ENCODE results near the gene CTR9.

The CTR9 gene

GRCh38 chr11:10750838-10751580, at the start of gene CTR9:
Gene CTR9 (plus strand): TSS chr11:10751246. CDS start chr11:10751413, 167 bp downstream.
- intact Hi-C loops (cut with DNase I): loop anchor here (10.0 kb wide), 1 partner anchor 54 kb away; the partner anchor contains the start of gene EIF4G2
- peak; percentile 87 to 98 (median 95) for DNase-seq

DNA sequence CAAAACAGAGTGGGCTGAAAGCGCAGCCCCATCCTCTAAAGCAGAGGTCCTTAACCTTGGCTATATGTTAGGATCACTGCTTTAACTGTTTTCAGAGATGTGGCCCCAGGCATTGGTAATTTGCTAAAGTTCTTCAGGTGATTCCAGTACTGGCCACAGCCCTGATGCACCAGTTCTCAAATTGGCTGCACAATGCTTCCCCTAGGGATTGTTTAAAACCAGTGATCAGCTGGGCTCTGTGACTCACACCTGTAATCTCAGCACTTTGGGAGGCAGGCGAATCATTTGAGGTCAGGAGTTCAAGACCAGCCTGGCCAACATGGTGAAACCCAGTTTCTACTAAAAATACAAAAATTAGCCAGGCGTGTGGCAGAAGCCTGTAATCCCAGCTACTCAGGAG, 49.1 kb upstream of the CTR9 start:
- intact Hi-C loops (cut with DNase I): no loop called here
- DNase-seq: no peak

DNA sequence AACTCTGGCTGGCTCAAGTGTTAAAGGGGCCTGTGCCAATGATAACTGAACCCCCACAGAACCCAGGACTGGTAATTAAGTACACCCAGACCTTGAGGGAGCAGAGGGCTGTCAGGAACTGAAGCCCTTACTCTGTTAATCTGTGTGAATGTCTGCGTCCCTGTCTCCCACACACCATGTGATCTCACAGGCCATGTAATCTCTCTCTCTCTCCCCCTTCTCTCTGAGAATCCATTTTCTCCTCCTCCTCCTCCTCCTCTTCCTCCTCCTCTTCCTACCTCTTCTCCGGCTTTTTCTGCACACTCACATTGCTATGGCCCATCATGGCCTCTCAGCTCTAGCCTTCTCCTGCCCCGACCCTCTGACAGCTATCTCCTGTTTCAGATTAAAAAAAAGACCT, 42.9 kb upstream of the CTR9 start:
- intact Hi-C loops (cut with DNase I): no loop called here
- DNase-seq: no peak

DNA sequence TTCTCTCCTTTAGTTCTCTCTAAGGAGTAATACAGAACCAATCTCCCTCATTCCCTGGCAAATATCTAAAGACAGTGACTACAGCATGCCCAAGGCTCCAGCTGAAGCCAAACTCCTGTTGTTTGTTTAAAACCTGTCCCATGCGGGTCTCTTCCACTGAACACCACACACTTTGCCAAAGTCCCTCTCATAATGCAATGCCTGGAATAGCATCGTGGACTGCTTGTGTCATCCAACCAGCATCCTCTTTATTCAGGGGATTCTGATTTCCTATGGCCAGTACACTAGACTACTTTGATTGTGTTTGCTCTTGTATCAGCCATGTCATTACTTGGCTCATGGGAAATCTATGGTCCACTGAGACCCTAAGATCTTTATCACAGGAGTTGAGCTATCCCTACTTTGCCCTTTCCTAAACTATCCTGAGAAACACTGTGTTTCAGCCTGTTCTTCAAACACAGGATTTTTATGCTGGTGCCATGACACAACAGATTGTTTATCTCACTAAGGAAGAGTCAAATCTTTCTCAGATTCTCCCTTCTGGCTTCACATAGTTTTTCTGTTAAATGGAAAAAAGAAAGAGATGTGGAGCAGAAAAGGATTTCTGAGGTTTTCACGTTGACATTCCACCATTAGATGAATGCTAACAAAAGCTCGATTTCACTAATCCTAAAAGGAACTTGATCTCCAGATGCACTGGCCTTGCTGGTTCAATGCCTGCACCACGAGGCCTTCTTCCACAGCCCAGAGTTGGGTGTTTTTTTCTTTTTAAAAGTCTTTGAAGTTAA, 41.6 kb upstream of the CTR9 start:
- intact Hi-C loops (cut with DNase I): no loop called here

DNA sequence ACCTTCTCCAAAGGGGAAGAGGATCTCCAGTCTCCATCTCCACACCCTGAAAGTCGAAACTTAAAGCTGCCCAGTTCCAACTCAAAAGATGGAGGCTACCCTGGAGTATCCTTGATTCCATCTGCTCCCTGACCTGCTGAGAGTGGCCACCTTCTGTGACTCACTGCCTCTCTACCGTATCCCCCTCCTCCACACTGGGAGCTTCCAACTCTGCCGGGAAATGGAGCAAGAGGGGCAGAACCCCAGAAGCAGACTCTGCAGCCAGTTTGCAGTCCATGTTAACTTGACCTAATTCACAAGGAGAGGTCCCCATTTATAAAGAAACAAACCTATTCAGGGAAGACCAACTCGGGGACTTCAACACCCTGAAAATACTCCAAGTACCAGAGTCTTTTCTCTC, 35.5 kb upstream of the CTR9 start:
- intact Hi-C loops (cut with DNase I): no loop called here
- DNase-seq: peak in 26 of 42 donors; percentile 5 to 78 (median 38)

More for the DNA sequence above, 41.6 kb upstream of the CTR9 start:
- no peak for DNase-seq

- DNase-seq: no peak
- intact Hi-C loops (cut with DNase I): no loop called here
Observed at GRCh38 chr11:10716122-10716521, 34.9 kb upstream of the CTR9 start.

DNA sequence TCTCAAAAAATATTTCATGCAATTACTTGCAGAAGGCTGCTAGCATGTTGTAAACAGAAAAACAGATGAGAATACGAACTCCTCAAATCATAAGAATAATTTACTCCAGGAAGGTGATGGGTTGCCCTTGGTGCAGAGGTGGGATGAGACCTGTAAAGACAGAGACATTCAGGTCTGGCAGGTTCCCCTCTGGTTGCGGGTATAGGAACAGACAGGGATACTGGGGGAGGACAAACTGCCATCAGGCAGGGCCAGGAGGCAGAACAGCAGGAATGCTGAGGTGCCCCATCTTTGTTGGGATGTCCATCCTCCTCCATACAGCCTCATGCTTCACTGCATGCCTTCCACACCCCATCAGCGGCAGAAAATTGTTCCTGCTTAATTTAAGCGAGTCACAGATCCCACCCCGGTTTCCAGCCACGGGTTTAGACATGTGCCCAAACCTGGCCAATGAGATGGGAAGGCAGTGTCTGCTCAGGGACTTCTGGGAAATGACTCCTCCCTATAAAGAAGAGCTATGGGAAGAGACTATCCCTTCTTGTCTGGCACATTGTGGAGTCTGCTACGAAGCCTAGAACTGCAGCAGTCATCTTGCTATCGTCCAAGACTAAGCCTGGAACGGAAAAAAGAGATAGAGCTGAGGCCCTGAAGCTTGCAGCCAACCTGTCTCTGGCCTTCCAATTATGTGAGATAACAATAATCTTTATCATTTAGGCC, 34.3 kb upstream of the CTR9 start:
- intact Hi-C loops (cut with DNase I): no loop called here

GRCh38 chr11:10719616-10720015, 31.4 kb upstream of the CTR9 start:
- no peak for DNase-seq
- intact Hi-C loops (cut with DNase I): no loop called here

More for the DNA sequence above, 34.3 kb upstream of the CTR9 start:
- DNase-seq: no peak

- DNase-seq: no peak
- intact Hi-C loops (cut with DNase I): no loop called here
Observed at GRCh38 chr11:10720881-10721376, 30.1 kb upstream of the CTR9 start.

GRCh38 chr11:10722307-10722706, 28.7 kb upstream of the CTR9 start:
- no peak for DNase-seq
- intact Hi-C loops (cut with DNase I): no loop called here

DNA sequence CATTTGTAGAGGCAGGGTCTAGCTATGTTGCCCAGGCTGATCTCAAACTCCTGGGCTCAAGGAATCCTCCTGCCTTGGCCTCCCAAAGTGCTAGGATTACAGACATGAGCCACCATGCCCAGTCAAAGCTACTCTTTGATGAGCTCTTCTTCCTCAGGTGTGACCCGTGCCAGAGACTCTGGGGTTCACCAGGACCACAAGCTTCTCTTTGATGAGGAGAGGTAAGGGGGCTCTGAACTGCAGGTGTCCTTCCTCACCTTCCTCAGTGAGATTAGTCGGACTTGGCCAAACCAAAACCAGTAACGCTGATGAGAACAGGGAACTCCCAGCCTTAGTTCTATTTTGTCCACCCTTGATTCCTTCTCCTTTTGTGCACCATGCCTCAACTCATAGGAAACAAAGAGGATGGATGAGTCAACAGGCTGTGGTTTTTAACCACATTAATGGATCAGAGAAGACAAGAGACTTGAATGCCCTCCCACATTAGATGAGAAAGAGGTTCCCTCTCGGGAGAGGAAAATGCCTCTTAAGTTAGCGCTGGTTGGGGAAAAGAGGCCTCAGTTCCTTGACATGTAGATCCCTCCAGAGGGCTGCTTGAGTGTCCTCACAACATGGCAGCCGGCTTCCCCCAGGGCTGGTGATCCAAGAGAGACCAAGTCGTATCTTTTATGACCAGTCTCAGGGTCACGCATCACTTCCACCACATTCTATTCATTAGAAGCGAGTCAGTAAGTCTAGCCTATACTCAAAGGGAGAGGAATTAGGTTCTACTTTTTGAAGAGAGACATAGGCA, 25.7 kb upstream of the CTR9 start:
- no peak for DNase-seq
- intact Hi-C loops (cut with DNase I): no loop called here

GRCh38 chr11:10725907-10726253, 25.2 kb upstream of the CTR9 start:
- no peak for DNase-seq
- intact Hi-C loops (cut with DNase I): no loop called here

GRCh38 chr11:10727146-10727851, 23.7 kb upstream of the CTR9 start:
- no peak for DNase-seq
- intact Hi-C loops (cut with DNase I): no loop called here

GRCh38 chr11:10728154-10728553, 22.9 kb upstream of the CTR9 start:
- DNase-seq: no peak
- intact Hi-C loops (cut with DNase I): no loop called here

GRCh38 chr11:10728789-10729472, 22.1 kb upstream of the CTR9 start:
- peak in 3 of 42 donors; percentile 12 to 25 (median 19) for DNase-seq
- intact Hi-C loops (cut with DNase I): no loop called here

GRCh38 chr11:10730151-10730550, 20.9 kb upstream of the CTR9 start:
- intact Hi-C loops (cut with DNase I): loop anchor here (10.0 kb wide), 1 partner anchor 185 kb away; the partner anchor contains the start of gene RNF141
- DNase-seq: no peak

- no peak for DNase-seq
- intact Hi-C loops (cut with DNase I): loop anchor here (10.0 kb wide), 1 partner anchor 186 kb away; the partner anchor contains the start of gene RNF141
Observed at GRCh38 chr11:10731064-10731680, 19.9 kb upstream of the CTR9 start.
